GM06990 (cell line): ENCODE results near the gene BPIFB6.

Experiments
- DNase-seq: peaks from one replicate; pipeline ENCODE4 v3.0.0-alpha.2; 2011; ENCODE audit not compliant: insufficient read length; ENCODE audit errors: extremely low read depth
- H3K27me3 ChIP-seq: replicated peaks from 2 replicates; pipeline ENCODE4 v1.6.0; 2011; ENCODE audit warnings: low read length; ENCODE audit not compliant: control insufficient read depth, insufficient read depth
- H3K36me3 ChIP-seq: 2 replicates; pipeline ENCODE4 v1.5.1; 2011; ENCODE audit warnings: low read length; ENCODE audit not compliant: control insufficient read depth, insufficient read depth
- H3K4me3 ChIP-seq: replicated peaks from 2 replicates; pipeline ENCODE4 v1.5.1; 2011; ENCODE audit warnings: low read depth, mild to moderate bottlenecking, control low read depth, low read length
- CTCF ChIP-seq: IDR thresholded peaks from 2 replicates; pipeline ENCODE4 v1.5.1; 2011; ENCODE audit warnings: low read length, control low read depth, mild to moderate bottlenecking, inconsistent platforms; ENCODE audit not compliant: insufficient read depth, poor library complexity, severe bottlenecking

Gene BPIFB6

GRCh38 chr20:33051333-33051732, 19.9 kb downstream of the BPIFB6 start:
- H3K4me3 ChIP-seq: no peak overlapping the region
- no peak for DNase-seq
- H3K36me3 ChIP-seq: no peaks in the 10 kb centered on the region
- H3K27me3 ChIP-seq: no peaks in the 10 kb centered on the region; the same call in 1 of the 2 replicates
- TF ChIP-seq CTCF: no peak

GRCh38 chr20:33053291-33054106, 22.1 kb downstream of the BPIFB6 start, which contains the start of gene BPIFB3:
Gene BPIFB3 (plus strand): TSS chr20:33053903. CDS start chr20:33055436, 1,533 bp downstream.
- Histone ChIP-seq H3K4me3 (no peak within 1 kb of the TSS), H3K27me3 (no peaks in the 10 kb centered on the region), H3K36me3 (no peaks in the 10 kb centered on the region)
- DNase-seq: no peak
- TF ChIP-seq CTCF: no peak

- no peaks in the 10 kb centered on the region for H3K27me3 ChIP-seq
These were observed 22.9 kb downstream of the BPIFB6 start for GRCh38 chr20:33054381-33054780.

GRCh38 chr20:33054791-33055190, 23.3 kb downstream of the BPIFB6 start:
- no peak for DNase-seq
- Histone ChIP-seq H3K4me3 (no peak overlapping the region), H3K36me3 (no peaks in the 10 kb centered on the region), H3K27me3 (no peaks in the 10 kb centered on the region)
- TF ChIP-seq CTCF: no peak

More at GRCh38 chr20:33054381-33054780, 22.9 kb downstream of the BPIFB6 start:
- Histone ChIP-seq H3K4me3 (no peak overlapping the region), H3K36me3 (no peaks in the 10 kb centered on the region)
- no peak for TF ChIP-seq CTCF
- DNase-seq: no peak

GRCh38 chr20:33059136-33059535, 27.7 kb downstream of the BPIFB6 start:
- no peak for TF ChIP-seq CTCF

More at GRCh38 chr20:33059136-33059535, 27.7 kb downstream of the BPIFB6 start:
- Histone ChIP-seq H3K27me3 (no peaks in the 10 kb centered on the region; the same call in 1 of the 2 replicates), H3K36me3 (no peaks in the 10 kb centered on the region), H3K4me3 (no peak overlapping the region)
- DNase-seq: no peak
